ENCODE results near the gene IFITM10. TPM values are rescaled to one million over a fixed set of nuclear protein-coding genes. Genes with fewer than 3 reads are reported as not detected.

The IFITM10 gene
- polyA plus RNA-seq, 1 of the 3 experiments (the other 2 are of a cell fraction), result 0.21 TPM

- no peak for TF ChIP-seq FOXJ3 (CRISPR knock-in tag; IDR thresholded peaks at IDR 0.05)
- TF ChIP-seq NFIC (IDR thresholded peaks at IDR 0.05; ENCODE audit: borderline replicate concordance), result no peak
- no peak for TF ChIP-seq RCOR1 (IDR thresholded peaks at IDR 0.05; ENCODE audit: low read length)
- TF ChIP-seq IRF3 (IDR thresholded peaks at IDR 0.05; ENCODE audit: low read depth, low read length), result no peak
- TF ChIP-seq TCF12 (IDR thresholded peaks at IDR 0.05), result no peak
- TF ChIP-seq MXI1 (IDR thresholded peaks at IDR 0.05; ENCODE audit: low read depth, low read length), result no peak
- TF ChIP-seq TAF1 (IDR thresholded peaks at IDR 0.05; ENCODE audit: borderline replicate concordance, low read depth, low read length), result no peak
- no peak for TF ChIP-seq TEAD4 (IDR thresholded peaks at IDR 0.05; ENCODE audit: borderline replicate concordance, insufficient read depth)
- TF ChIP-seq ELF1 (IDR thresholded peaks at IDR 0.05), result no peak
- TF ChIP-seq GABPA (IDR thresholded peaks at IDR 0.05; ENCODE audit: low read depth), result no peak
- no peak for TF ChIP-seq SIN3A (IDR thresholded peaks at IDR 0.05; ENCODE audit: borderline replicate concordance, low read depth, low read length)
- TF ChIP-seq PBX3 (IDR thresholded peaks at IDR 0.05), result no peak
- no peak for TF ChIP-seq EP300 (IDR thresholded peaks at IDR 0.05; ENCODE audit: borderline replicate concordance in 1 of 2, low read depth in 1 of 2, low read length in 1 of 2)
- Histone ChIP-seq H3K79me2 (ENCODE audit: insufficient read depth) (no peaks in the 10 kb centered on the region), H3K9me3 (no peaks in the 10 kb centered on the region), H3K4me2 (no peak overlapping the region), H4K20me1 (ENCODE audit: insufficient read depth) (no peaks in the 10 kb centered on the region), H3F3A (replicated peaks; ENCODE audit: insufficient read depth) (peaks cover 3% of the 10 kb centered on the region), H3K27ac (ENCODE audit: low read depth in 2 of 2, low read length in 1 of 2) (no peak overlapping the region), H3K9me2 (no peaks in the 10 kb centered on the region), H3K4me1 (ENCODE audit: control insufficient read depth in 1 of 2, insufficient read depth in 2 of 2, low read depth in 1 of 2, low read length in 1 of 2) (peaks cover 0 to 4% of the 10 kb centered on the region in 2 experiments; a peak in 1 of 4 replicates), H3K9ac (no peak overlapping the region), H3K36me3 (replicated peaks in 1 of 2; ENCODE audit: control insufficient read depth in 1 of 2, insufficient read depth in 2 of 2, low read length in 1 of 2) (no peaks in the 10 kb centered on the region), H3K27me3 (ENCODE audit: insufficient read depth) (peaks cover 4% of the 10 kb centered on the region; the same call in 1 of the 2 replicates), H2AFZ (ENCODE audit: low read depth) (no peak overlapping the region), H3K4me3 (ENCODE audit: low read depth in 2 of 2, low read length in 1 of 2) (no peak overlapping the region)
- 65% methylated on average over 6 of the region's 6 CpGs for WGBS (ENCODE audit: low lambda C conversion rate)
- DNase-seq, result no peak
- POLR2A ChIA-PET, result no interaction called here
- CTCF ChIA-PET, result interaction anchor here (0.7 to 1.8 kb wide), 3 partner anchors 22 to 47 kb away, joined by 3 to 4 read pairs (median 3); no protein-coding TSS in a partner anchor
These were observed 41.5 kb upstream of the IFITM10 start for GRCh38 chr11:1791912-1792311.

GRCh38 chr11:1786466-1786865 is 36.1 kb upstream of the IFITM10 start:
- ChIA-PET CTCF (interaction anchor here (0.7 to 1.0 kb wide), 3 partner anchors 92 to 191 kb away, joined by 3 to 4 read pairs (median 3); no protein-coding TSS in a partner anchor), POLR2A (no interaction called here)
- H3K79me2 ChIP-seq (ENCODE audit: insufficient read depth), result no peaks in the 10 kb centered on the region
- 72% methylated on average over 4 of the region's 4 CpGs for WGBS (ENCODE audit: low lambda C conversion rate)
- no peaks in the 10 kb centered on the region for H3F3A ChIP-seq (replicated peaks; ENCODE audit: insufficient read depth)
- no peak overlapping the region for H2AFZ ChIP-seq (ENCODE audit: low read depth)
- H3K4me2 ChIP-seq, result no peak overlapping the region
- no peaks in the 10 kb centered on the region; the same call in 1 of the 2 replicates for H3K27me3 ChIP-seq (ENCODE audit: insufficient read depth)
- no peaks in the 10 kb centered on the region for H3K9me2 ChIP-seq
- H3K4me3 ChIP-seq (ENCODE audit: low read depth in 2 of 2, low read length in 1 of 2), result no peak overlapping the region
- peaks cover 0 to 2% of the 10 kb centered on the region in 2 experiments; a peak in 1 of 4 replicates for H3K4me1 ChIP-seq (ENCODE audit: control insufficient read depth in 1 of 2, insufficient read depth in 2 of 2, low read depth in 1 of 2, low read length in 1 of 2)
- H3K27ac ChIP-seq (ENCODE audit: low read depth in 2 of 2, low read length in 1 of 2), result no peak overlapping the region
- no peaks in the 10 kb centered on the region for H3K9me3 ChIP-seq
- TF ChIP-seq EP300 (IDR thresholded peaks at IDR 0.05; ENCODE audit: borderline replicate concordance in 1 of 2, low read depth in 1 of 2, low read length in 1 of 2) (no peak), RCOR1 (IDR thresholded peaks at IDR 0.05; ENCODE audit: low read length) (no peak), FOSL2 (IDR thresholded peaks at IDR 0.05; ENCODE audit: borderline replicate concordance, low read depth) (no peak), USF2 (IDR thresholded peaks at IDR 0.05; ENCODE audit: borderline replicate concordance, low read depth, low read length) (no peak), NRF1 (IDR thresholded peaks at IDR 0.05; ENCODE audit: low read depth, low read length) (no peak), MAX (IDR thresholded peaks at IDR 0.05; ENCODE audit: low read depth) (no peak), POLR2AphosphoS5 (IDR thresholded peaks at IDR 0.05; ENCODE audit: low read depth, low read length) (no peak), PBX3 (IDR thresholded peaks at IDR 0.05) (no peak), MEF2A (IDR thresholded peaks at IDR 0.05; ENCODE audit: borderline replicate concordance, low read depth) (no peak)
- H4K20me1 ChIP-seq (ENCODE audit: insufficient read depth), result no peaks in the 10 kb centered on the region
- DNase-seq, result no peak
- no peaks in the 10 kb centered on the region for H3K36me3 ChIP-seq (replicated peaks in 1 of 2; ENCODE audit: control insufficient read depth in 1 of 2, insufficient read depth in 2 of 2, low read length in 1 of 2)
- no peak overlapping the region for H3K9ac ChIP-seq

Measured in SK-N-SH (cell line).